Spleen (tissue), 11 donors: Measurements from ENCODE around the gene OGDH. TPM values are rescaled to one million over a fixed set of nuclear protein-coding genes. Genes with fewer than 3 reads are reported as not detected.

Experiments used
- DNase-seq: peaks from one replicate; pipeline ENCODE4 v3.0.0-alpha.2; 2020
- H3K27ac ChIP-seq, 8 donors: fragments of 200-600 bp; sonication (generic) in 7 of 8; 1 replicate in 4 of 8; 2 replicates in 4 of 8; pipeline versions ENCODE4 v1.5.0 to v1.8.0; 2016 to 2021; ENCODE audit warnings: inconsistent platforms in 4 of 8, mild to moderate bottlenecking in 4 of 8, moderate library complexity in 1 of 8
- H3K27me3 ChIP-seq, 7 donors: fragments of 200-600 bp; sonication (generic) in 6 of 7; replicated peaks in 1 of 7; 1 replicate in 4 of 7; 2 replicates in 3 of 7; pipeline versions ENCODE4 v1.5.0 to v1.8.0; 2016 to 2021; ENCODE audit warnings: inconsistent platforms in 3 of 7, mild to moderate bottlenecking in 1 of 7
- H3K36me3 ChIP-seq, 6 donors: fragments of 200-600 bp; sonication (generic) in 5 of 6; 1 replicate in 4 of 6; 2 replicates in 2 of 6; pipeline versions ENCODE4 v1.5.0 to v1.8.0; 2016 to 2021; ENCODE audit warnings: inconsistent platforms in 2 of 6
- H3K4me1 ChIP-seq, 6 donors: fragments of 200-600 bp; sonication (generic) in 5 of 6; 1 replicate in 3 of 6; 2 replicates in 3 of 6; pipeline versions ENCODE4 v1.5.0 to v1.8.0; 2016 to 2021; ENCODE audit warnings: inconsistent platforms in 3 of 6
- H3K4me3 ChIP-seq, 8 donors: fragments of 200-600 bp; sonication (generic) in 7 of 8; 1 replicate in 4 of 8; 2 replicates in 4 of 8; pipeline versions ENCODE4 v1.5.0 to v1.8.0; 2016 to 2021; ENCODE audit warnings: inconsistent platforms in 4 of 8, mild to moderate bottlenecking in 4 of 8, moderate library complexity in 2 of 8
- H3K9me3 ChIP-seq, 8 donors: fragments of 200-600 bp; sonication (generic) in 7 of 8; 1 replicate in 4 of 8; 2 replicates in 4 of 8; pipeline versions ENCODE4 v1.5.0 to v1.8.0; 2016 to 2021; ENCODE audit warnings: inconsistent platforms in 4 of 8
- CTCF ChIP-seq, 11 experiments: fragments of 200-600 bp in 7 of 11; fragments of 450-650 bp in 4 of 11; sonication (generic) in 4 of 11; IDR thresholded peaks in 8 of 11; conservative IDR thresholded peaks in 3 of 11; 1 replicate in 7 of 11; 2 replicates in 4 of 11; pipeline versions ENCODE4 v1.4.0 to v1.8.0; 2016 to 2021; ENCODE audit warnings: antibody characterized with exemption in 11 of 11, inconsistent platforms in 4 of 11, mild to moderate bottlenecking in 1 of 11
- POLR2A ChIP-seq, 3 donors: fragments of 450-650 bp; IDR thresholded peaks; one replicate each; pipeline ENCODE4 v1.5.1; 2017; ENCODE audit warnings: antibody characterized with exemption in 3 of 3, mild to moderate bottlenecking in 1 of 3
- POLR2AphosphoS5 ChIP-seq, 3 donors: sonication (generic); formaldehyde crosslinking; IDR thresholded peaks; one replicate each; pipeline ENCODE4 v1.5.1; 2017; ENCODE audit warnings: antibody characterized with exemption in 3 of 3
- WGBS, 5 donors: extraction: QIAGEN DNeasy Blood & Tissue Kit in 3 of 5; methylation state at CpG; one replicate each; pipeline versions ENCODE4 v1.1.5 to v1.1.7; 2013 to 2018; 5-methylcytosine and 5-hydroxymethylcytosine counted together
- intact Hi-C: fragments of 100-400 bp; cut with DNase I; formaldehyde crosslinking; loops from one replicate; pipeline ENCODE4 v1.15.0; 2023; ENCODE audit warnings: low total_unique reads
- polyA plus RNA-seq, 3 donors: library from polyadenylated mRNA; stranded (reverse); fragments of 200-250 nt; gene quantifications; one replicate each; pipeline ENCODE4 v1.2.1, GENCODE V29; 2013
- total RNA-seq, 7 donors: library from RNA; depleted of rRNA in 3 of 7; stranded (reverse); fragments of >200 nt in 3 of 7; fragmentation: NEBNext Ultra II Directional in 4 of 7; extraction: Animal tissue kit (Norgen Biotek cat#: 25700) in 4 of 7; gene quantifications; one replicate each; pipeline versions ENCODE4 v1.1.0 to v1.2.1, GENCODE V29; 2016 to 2021
- donor health status: healthy with polysubstance abuse.
- donor health status: DM: no; HTN: no; CAD: no; lungs with moderate emphysema.
- donor health status: DM: no; HTN: no; CAD: no.
- donor health status: Bipolar disorder and iron deficiency.
- donor health status: healthy.
- donor health status: DM: no; HTN: no; CAD: no.
- donor health status: DM: yes; HTN: yes; CAD: no.

The OGDH gene
- total and polyA plus RNA-seq, 10 donors = 15.7 to 120 (median 86.4) TPM

DNA sequence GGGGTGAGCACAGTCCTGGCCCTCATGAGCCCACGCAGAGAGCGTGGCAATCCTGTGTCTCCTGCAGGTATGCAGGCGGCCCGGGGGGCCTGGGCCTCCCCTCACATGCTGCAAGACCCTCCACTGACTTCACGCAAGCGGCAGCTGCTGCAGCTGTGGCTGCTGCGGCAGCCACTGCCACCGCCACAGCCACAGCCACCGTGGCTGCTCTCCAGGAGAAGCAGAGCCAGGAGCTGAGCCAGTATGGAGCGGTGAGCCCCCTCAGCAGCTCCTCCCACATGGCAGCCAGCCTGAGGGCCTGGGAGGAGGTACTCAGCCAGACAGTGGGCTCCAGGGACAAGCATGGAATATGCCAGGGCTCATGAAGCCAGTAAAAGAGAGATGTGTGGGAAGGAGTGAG, 150.9 kb downstream of the OGDH start:
- intact Hi-C loops = no loop called here
- no peaks in the 10 kb centered on the region for H3K27me3 ChIP-seq
- H3K36me3 ChIP-seq = peaks cover 3 to 66% (median 56%) of the 10 kb centered on the region in 6 donors
- no peaks in the 10 kb centered on the region for H3K9me3 ChIP-seq
- H3K4me3 ChIP-seq = no peak overlapping the region
- WGBS, 5 donors = 89 to 93% (median 90%) methylated on average over 4 to 10 of the region's 10 CpGs
- peak; percentile 32 for DNase-seq
- H3K4me1 ChIP-seq = peaks cover 7 to 52% (median 44%) of the 10 kb centered on the region in 6 donors
- TF ChIP-seq POLR2A (IDR thresholded peaks at IDR 0.05) (no peak), POLR2AphosphoS5 (IDR thresholded peaks at IDR 0.05) (peak in 1 of 3 donors; percentile 5), CTCF (IDR thresholded peaks at IDR 0.05 in 8 of 11, conservative IDR thresholded peaks at IDR 0.05 in 3 of 11) (no peak)
- no peak overlapping the region for H3K27ac ChIP-seq

GRCh38 chr7:44757739-44758138, 151.3 kb downstream of the OGDH start:
- H3K36me3 ChIP-seq = peaks cover 3 to 70% (median 60%) of the 10 kb centered on the region in 6 donors
- intact Hi-C loops = no loop called here

More at GRCh38 chr7:44757739-44758138, 151.3 kb downstream of the OGDH start:
- Histone ChIP-seq H3K4me3 (no peak overlapping the region), H3K27me3 (no peaks in the 10 kb centered on the region), H3K4me1 (peaks cover 3 to 48% (median 39%) of the 10 kb centered on the region in 6 donors), H3K9me3 (no peaks in the 10 kb centered on the region), H3K27ac (no peak overlapping the region)
- peak; percentile 44 for DNase-seq
- no peak for TF ChIP-seq POLR2A (IDR thresholded peaks at IDR 0.05)
- no peak for TF ChIP-seq CTCF (IDR thresholded peaks at IDR 0.05 in 8 of 11, conservative IDR thresholded peaks at IDR 0.05 in 3 of 11)
- no peak for TF ChIP-seq POLR2AphosphoS5 (IDR thresholded peaks at IDR 0.05)
- 92 to 99% (median 96%) methylated on average over 6 to 7 of the region's 7 CpGs for WGBS, 5 donors

Other genes starting within 250 kb of the OGDH start
- gene NUDCD3, start 116.0 kb upstream of the OGDH start, total RNA-seq = 10 to 100 TPM; 34.6 to 97.9 (median 70.0) TPM
- gene NUDCD3, start 116.0 kb upstream of the OGDH start, polyA plus RNA-seq = 10 to 100 TPM; 21.7 to 31.5 (median 23.8) TPM
- gene NPC1L1, start 65.3 kb upstream of the OGDH start, total RNA-seq = under 1 TPM in 1 of 7 donors, not detected in 6; 0.07 TPM
- under 1 TPM; 0.02 to 0.03 (median 0.03) TPM for gene NPC1L1, start 65.3 kb upstream of the OGDH start, polyA plus RNA-seq
- 10 to 100 TPM; 56.1 to 78.9 (median 60.9) TPM for gene DDX56, start 32.7 kb upstream of the OGDH start, total RNA-seq
- gene DDX56, start 32.7 kb upstream of the OGDH start, polyA plus RNA-seq = 100 to 1,000 TPM in 2 of 3 donors, 10 to 100 TPM in 1; 70.0 to 130 (median 105) TPM
- 100 to 1,000 TPM in 2 of 7 donors, 10 to 100 TPM in 5; 55.4 to 105 (median 66.6) TPM for gene TMED4, start 24.4 kb upstream of the OGDH start, total RNA-seq
- gene TMED4, start 24.4 kb upstream of the OGDH start, polyA plus RNA-seq = 10 to 100 TPM; 26.1 to 34.7 (median 28.7) TPM
- gene ZMIZ2, start 142.2 kb downstream of the OGDH start, total RNA-seq = 100 to 1,000 TPM in 4 of 7 donors, 10 to 100 TPM in 3; 35.6 to 160 (median 125) TPM
- 10 to 100 TPM; 27.7 to 95.7 (median 64.5) TPM for gene ZMIZ2, start 142.2 kb downstream of the OGDH start, polyA plus RNA-seq
- 1,000 to 10,000 TPM in 3 of 7 donors, 100 to 1,000 TPM in 4; 877 to 1,659 (median 945) TPM for gene PPIA, start 190.1 kb downstream of the OGDH start, total RNA-seq
- 1,000 to 10,000 TPM; 2,690 to 3,651 (median 2,985) TPM for gene PPIA, start 190.1 kb downstream of the OGDH start, polyA plus RNA-seq
- gene H2AZ2, start 241.5 kb downstream of the OGDH start, total RNA-seq = 100 to 1,000 TPM; 106 to 137 (median 114) TPM
- 100 to 1,000 TPM in 2 of 3 donors, 10 to 100 TPM in 1; 74.7 to 147 (median 112) TPM for gene H2AZ2, start 241.5 kb downstream of the OGDH start, polyA plus RNA-seq